ENCODE measurements around the gene CBLB. TPM values are rescaled to one million over a fixed set of nuclear protein-coding genes. Genes with fewer than 3 reads are reported as not detected.

Gene CBLB
- total and polyA plus RNA-seq, 4 donors = 25.1 to 44.6 (median 30.8) TPM

GRCh38 chr3:105674437-105675065 is 194.3 kb downstream of the CBLB start:
- no peak for DNase-seq (ENCODE audit: low read depth in 4 of 6, low spot score in 6 of 6)
- H3K36me3 ChIP-seq (ENCODE audit: control insufficient read depth, insufficient read depth, low read length) = peaks cover 5% of the 10 kb centered on the region
- no peaks in the 10 kb centered on the region for H3K27me3 ChIP-seq (ENCODE audit: control insufficient read depth, insufficient read depth, low read length)
- H3K27ac ChIP-seq (ENCODE audit: low read depth, low read length) = no peak overlapping the region
- H3K4me3 ChIP-seq (ENCODE audit: low read depth, low read length) = no peak overlapping the region
- no peaks in the 10 kb centered on the region for H3K9me3 ChIP-seq (ENCODE audit: control insufficient read depth, insufficient read depth, low read length)
- H3K4me1 ChIP-seq (ENCODE audit: control insufficient read depth, insufficient read depth, low read length) = no peaks in the 10 kb centered on the region

- 100% methylated on average over 3 of the region's 5 CpGs for WGBS (ENCODE audit: insufficient coverage)
- H3K4me1 ChIP-seq (ENCODE audit: control insufficient read depth, insufficient read depth, low read length) = no peaks in the 10 kb centered on the region
- no peak for DNase-seq (ENCODE audit: low read depth in 4 of 6, low spot score in 6 of 6)
- no peak overlapping the region for H3K27ac ChIP-seq (ENCODE audit: low read depth, low read length)
- H3K9me3 ChIP-seq (ENCODE audit: control insufficient read depth, insufficient read depth, low read length) = no peaks in the 10 kb centered on the region
- H3K27me3 ChIP-seq (ENCODE audit: control insufficient read depth, insufficient read depth, low read length) = no peaks in the 10 kb centered on the region
- peaks cover 5% of the 10 kb centered on the region for H3K36me3 ChIP-seq (ENCODE audit: control insufficient read depth, insufficient read depth, low read length)
- H3K4me3 ChIP-seq (ENCODE audit: low read depth, low read length) = no peak overlapping the region
These were observed 195.8 kb downstream of the CBLB start for GRCh38 chr3:105672996-105673395.

GRCh38 chr3:105662306-105662705 is 206.5 kb downstream of the CBLB start:
- Histone ChIP-seq H3K4me1 (ENCODE audit: control insufficient read depth, insufficient read depth, low read length) (no peaks in the 10 kb centered on the region), H3K27ac (ENCODE audit: low read depth, low read length) (no peak overlapping the region), H3K36me3 (ENCODE audit: control insufficient read depth, insufficient read depth, low read length) (no peaks in the 10 kb centered on the region), H3K4me3 (ENCODE audit: low read depth, low read length) (no peak overlapping the region), H3K27me3 (ENCODE audit: control insufficient read depth, insufficient read depth, low read length) (no peaks in the 10 kb centered on the region), H3K9me3 (ENCODE audit: control insufficient read depth, insufficient read depth, low read length) (no peaks in the 10 kb centered on the region)
- DNase-seq (ENCODE audit: low read depth in 4 of 6, low spot score in 6 of 6) = no peak

- no peaks in the 10 kb centered on the region for H3K9me3 ChIP-seq (ENCODE audit: control insufficient read depth, insufficient read depth, low read length)
- H3K4me3 ChIP-seq (ENCODE audit: low read depth, low read length) = no peak overlapping the region
- no peak overlapping the region for H3K27ac ChIP-seq (ENCODE audit: low read depth, low read length)
- H3K36me3 ChIP-seq (ENCODE audit: control insufficient read depth, insufficient read depth, low read length) = no peaks in the 10 kb centered on the region
- no CpG with 5 or more reads among the region's 3 CpGs for WGBS (ENCODE audit: insufficient coverage)
- no peak for DNase-seq (ENCODE audit: low read depth in 4 of 6, low spot score in 6 of 6)
- H3K4me1 ChIP-seq (ENCODE audit: control insufficient read depth, insufficient read depth, low read length) = no peaks in the 10 kb centered on the region
- no peaks in the 10 kb centered on the region for H3K27me3 ChIP-seq (ENCODE audit: control insufficient read depth, insufficient read depth, low read length)
These were observed 207.4 kb downstream of the CBLB start for GRCh38 chr3:105661461-105661860.

- no peak overlapping the region for H3K27ac ChIP-seq (ENCODE audit: low read depth, low read length)
- no peaks in the 10 kb centered on the region for H3K4me1 ChIP-seq (ENCODE audit: control insufficient read depth, insufficient read depth, low read length)
- H3K36me3 ChIP-seq (ENCODE audit: control insufficient read depth, insufficient read depth, low read length) = no peaks in the 10 kb centered on the region
- no peak overlapping the region for H3K4me3 ChIP-seq (ENCODE audit: low read depth, low read length)
- no peak for DNase-seq (ENCODE audit: low read depth in 4 of 6, low spot score in 6 of 6)
- WGBS (ENCODE audit: insufficient coverage) = no CpG with 5 or more reads among the region's 1 CpG
- H3K27me3 ChIP-seq (ENCODE audit: control insufficient read depth, insufficient read depth, low read length) = no peaks in the 10 kb centered on the region
- no peaks in the 10 kb centered on the region for H3K9me3 ChIP-seq (ENCODE audit: control insufficient read depth, insufficient read depth, low read length)
These were observed 211.9 kb downstream of the CBLB start for GRCh38 chr3:105656651-105657504.

GRCh38 chr3:105653868-105654267 is 214.9 kb downstream of the CBLB start:
- H3K36me3 ChIP-seq (ENCODE audit: control insufficient read depth, insufficient read depth, low read length) = no peaks in the 10 kb centered on the region
- no peak overlapping the region for H3K27ac ChIP-seq (ENCODE audit: low read depth, low read length)
- H3K9me3 ChIP-seq (ENCODE audit: control insufficient read depth, insufficient read depth, low read length) = no peaks in the 10 kb centered on the region
- H3K4me1 ChIP-seq (ENCODE audit: control insufficient read depth, insufficient read depth, low read length) = peaks cover 3% of the 10 kb centered on the region
- no peak for DNase-seq (ENCODE audit: low read depth in 4 of 6, low spot score in 6 of 6)
- no peak overlapping the region for H3K4me3 ChIP-seq (ENCODE audit: low read depth, low read length)
- no peaks in the 10 kb centered on the region for H3K27me3 ChIP-seq (ENCODE audit: control insufficient read depth, insufficient read depth, low read length)
- 85% methylated on average over 1 of the region's 3 CpGs for WGBS (ENCODE audit: insufficient coverage)

DNA sequence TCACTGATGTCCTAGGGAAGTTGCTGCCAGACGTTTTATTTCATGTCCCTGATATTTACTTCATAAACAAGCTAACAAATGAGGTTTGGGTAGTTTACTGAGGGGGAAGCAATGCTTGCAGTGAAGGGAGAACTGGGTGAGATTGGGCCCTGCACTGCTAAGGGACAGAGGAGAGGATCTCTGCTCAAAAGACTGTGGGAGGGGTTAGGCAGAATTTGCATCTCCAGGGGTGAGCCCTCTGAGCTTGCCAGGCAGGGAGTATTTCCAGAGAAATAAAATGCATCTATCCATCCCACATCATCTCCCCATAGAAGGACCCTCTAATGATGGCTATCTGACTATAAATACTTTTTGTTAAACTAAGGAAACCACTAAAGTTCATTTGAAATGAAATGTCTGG is 215.6 kb downstream of the CBLB start:
- Histone ChIP-seq H3K36me3 (ENCODE audit: control insufficient read depth, insufficient read depth, low read length) (no peaks in the 10 kb centered on the region), H3K4me1 (ENCODE audit: control insufficient read depth, insufficient read depth, low read length) (peaks cover 3% of the 10 kb centered on the region), H3K4me3 (ENCODE audit: low read depth, low read length) (no peak overlapping the region), H3K27me3 (ENCODE audit: control insufficient read depth, insufficient read depth, low read length) (no peaks in the 10 kb centered on the region), H3K9me3 (ENCODE audit: control insufficient read depth, insufficient read depth, low read length) (no peaks in the 10 kb centered on the region), H3K27ac (ENCODE audit: low read depth, low read length) (no peak overlapping the region)
- DNase-seq (ENCODE audit: low read depth in 4 of 6, low spot score in 6 of 6) = no peak
- WGBS (ENCODE audit: insufficient coverage) = no CpG with 5 or more reads among the region's 1 CpG

DNA sequence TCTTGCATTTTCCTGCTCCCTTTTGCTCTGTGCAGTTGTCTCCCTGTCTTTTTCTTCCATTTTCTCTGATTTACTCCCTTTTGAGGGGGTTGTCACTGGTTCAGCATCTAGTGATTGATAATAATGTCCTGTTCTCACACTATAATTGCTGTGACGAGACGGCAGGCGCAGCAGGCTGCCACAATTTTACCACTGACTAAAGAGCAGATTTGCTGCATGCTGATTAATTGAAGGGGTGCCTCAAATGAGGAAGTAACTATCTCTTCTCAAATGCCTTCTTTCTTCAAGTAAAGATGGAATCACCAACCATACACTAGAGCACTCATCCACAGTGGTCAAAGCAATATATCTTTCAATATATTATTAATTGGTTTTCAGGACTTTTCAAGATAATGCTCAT is 219.3 kb downstream of the CBLB start:
- H3K36me3 ChIP-seq (ENCODE audit: control insufficient read depth, insufficient read depth, low read length) = no peaks in the 10 kb centered on the region
- peak in 3 of 6 donors; percentile 12 to 85 (median 14) for DNase-seq (ENCODE audit: low read depth in 4 of 6, low spot score in 6 of 6)

DNA sequence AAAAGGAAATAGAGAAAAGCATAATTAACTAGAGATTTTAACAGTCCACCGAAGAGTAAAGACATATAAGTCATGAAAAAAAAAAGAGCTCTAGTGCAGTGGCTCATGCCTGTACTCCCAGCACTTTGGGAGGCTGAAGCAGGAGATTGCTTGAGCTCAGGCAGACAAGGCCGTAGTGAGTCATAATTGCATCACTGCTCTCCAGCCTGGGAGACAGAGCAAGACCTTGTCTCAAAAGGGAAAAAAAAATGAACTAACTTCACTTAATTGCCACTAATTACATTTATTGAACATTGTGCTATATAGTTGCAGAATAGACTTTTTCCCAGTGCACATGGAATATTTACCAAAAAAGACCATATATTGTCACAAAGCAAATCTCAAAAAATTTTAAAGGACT is 221.8 kb downstream of the CBLB start:
- H3K4me3 ChIP-seq (ENCODE audit: low read depth, low read length) = no peak overlapping the region
- no peaks in the 10 kb centered on the region for H3K9me3 ChIP-seq (ENCODE audit: control insufficient read depth, insufficient read depth, low read length)
- H3K27ac ChIP-seq (ENCODE audit: low read depth, low read length) = no peak overlapping the region
- no peaks in the 10 kb centered on the region for H3K36me3 ChIP-seq (ENCODE audit: control insufficient read depth, insufficient read depth, low read length)
- no peaks in the 10 kb centered on the region for H3K27me3 ChIP-seq (ENCODE audit: control insufficient read depth, insufficient read depth, low read length)
- no CpG with 5 or more reads among the region's 2 CpGs for WGBS (ENCODE audit: insufficient coverage)
- H3K4me1 ChIP-seq (ENCODE audit: control insufficient read depth, insufficient read depth, low read length) = peaks cover 3% of the 10 kb centered on the region
- DNase-seq (ENCODE audit: low read depth in 4 of 6, low spot score in 6 of 6) = no peak

More for the DNA sequence above, 219.3 kb downstream of the CBLB start:
- no peak overlapping the region for H3K27ac ChIP-seq (ENCODE audit: low read depth, low read length)
- no peaks in the 10 kb centered on the region for H3K9me3 ChIP-seq (ENCODE audit: control insufficient read depth, insufficient read depth, low read length)
- H3K27me3 ChIP-seq (ENCODE audit: control insufficient read depth, insufficient read depth, low read length) = no peaks in the 10 kb centered on the region
- no CpG with 5 or more reads among the region's 3 CpGs for WGBS (ENCODE audit: insufficient coverage)
- peaks cover 3% of the 10 kb centered on the region for H3K4me1 ChIP-seq (ENCODE audit: control insufficient read depth, insufficient read depth, low read length)
- peak overlapping the region; percentile 4 for H3K4me3 ChIP-seq (ENCODE audit: low read depth, low read length)

DNA sequence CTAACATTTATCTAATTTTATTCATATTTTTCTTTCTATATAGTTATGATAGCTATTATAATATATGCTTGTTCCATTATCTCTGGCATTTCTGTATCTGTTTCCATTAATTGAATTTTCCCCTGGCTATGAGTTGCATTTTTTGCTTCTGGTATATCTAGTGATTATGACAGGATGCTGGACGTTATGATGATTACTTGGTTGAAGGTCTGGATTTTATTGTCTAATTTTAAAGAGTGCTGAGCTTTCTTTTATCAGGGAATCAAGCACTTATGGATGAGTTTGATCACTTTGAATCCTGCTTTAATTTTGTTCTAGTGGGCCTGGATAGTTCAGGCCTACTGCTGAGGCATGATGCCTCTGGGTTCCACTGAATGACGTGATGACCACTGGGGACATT is 229.7 kb downstream of the CBLB start:
- H3K9me3 ChIP-seq (ENCODE audit: control insufficient read depth, insufficient read depth, low read length) = no peaks in the 10 kb centered on the region
- H3K4me1 ChIP-seq (ENCODE audit: control insufficient read depth, insufficient read depth, low read length) = no peaks in the 10 kb centered on the region
- H3K4me3 ChIP-seq (ENCODE audit: low read depth, low read length) = no peak overlapping the region
- no peaks in the 10 kb centered on the region for H3K36me3 ChIP-seq (ENCODE audit: control insufficient read depth, insufficient read depth, low read length)
- 100% methylated on average over 2 of the region's 2 CpGs for WGBS (ENCODE audit: insufficient coverage)
- no peak overlapping the region for H3K27ac ChIP-seq (ENCODE audit: low read depth, low read length)
- no peaks in the 10 kb centered on the region for H3K27me3 ChIP-seq (ENCODE audit: control insufficient read depth, insufficient read depth, low read length)
- no peak for DNase-seq (ENCODE audit: low read depth in 4 of 6, low spot score in 6 of 6)
